ENCODE data around the gene ENDOD1. TPM values are rescaled to one million over a fixed set of nuclear protein-coding genes. Genes with fewer than 3 reads are reported as not detected.

The ENDOD1 gene
- total and polyA plus RNA-seq, 2 donors = 4.2 to 9.2 TPM

GRCh38 chr11:95150956-95151684, 61.5 kb downstream of the ENDOD1 start:
- Histone ChIP-seq H3K9me3 (ENCODE audit: control insufficient read depth in 2 of 2, insufficient read depth in 1 of 2, low read length in 1 of 2) (peaks cover 0 to 3% of the 10 kb centered on the region in 2 donors), H3K4me3 (ENCODE audit: low read length in 2 of 2) (peak overlapping the region; percentile 62 to 70), H3K4me1 (ENCODE audit: control insufficient read depth in 2 of 2, insufficient read depth in 2 of 2, low read length in 2 of 2) (peaks cover 14 to 23% of the 10 kb centered on the region in 2 donors), H3K27ac (ENCODE audit: low read depth in 1 of 2, low read length in 1 of 2) (peak overlapping the region; percentile 63 to 81), H3K36me3 (ENCODE audit: control insufficient read depth in 2 of 2, insufficient read depth in 2 of 2, low read length in 1 of 2) (no peaks in the 10 kb centered on the region), H3K27me3 (ENCODE audit: control insufficient read depth in 2 of 2, insufficient read depth in 1 of 2, low read length in 1 of 2) (peaks cover 3 to 17% of the 10 kb centered on the region in 2 donors)
- under 1% methylated on average over 55 of the region's 55 CpGs for WGBS
- peak; percentile 85 to 97 (median 91) for DNase-seq (ENCODE audit: low read depth in 6 of 9, low spot score in 9 of 9)

GRCh38 chr11:95152876-95153856, 63.5 kb downstream of the ENDOD1 start:
- Histone ChIP-seq H3K27me3 (ENCODE audit: control insufficient read depth in 2 of 2, insufficient read depth in 1 of 2, low read length in 1 of 2) (peaks cover 3 to 17% of the 10 kb centered on the region in 2 donors), H3K4me1 (ENCODE audit: control insufficient read depth in 2 of 2, insufficient read depth in 2 of 2, low read length in 2 of 2) (peaks cover 14 to 23% of the 10 kb centered on the region in 2 donors), H3K27ac (ENCODE audit: low read depth in 1 of 2, low read length in 1 of 2) (peak overlapping the region in 1 of 2 donors; percentile 68), H3K36me3 (ENCODE audit: control insufficient read depth in 2 of 2, insufficient read depth in 2 of 2, low read length in 1 of 2) (no peaks in the 10 kb centered on the region), H3K4me3 (ENCODE audit: low read length in 2 of 2) (peak overlapping the region in 1 of 2 donors; percentile 49), H3K9me3 (ENCODE audit: control insufficient read depth in 2 of 2, insufficient read depth in 1 of 2, low read length in 1 of 2) (peaks cover 0 to 3% of the 10 kb centered on the region in 2 donors)
- DNase-seq (ENCODE audit: low read depth in 6 of 9, low spot score in 9 of 9) = peak in 1 of 9 donors; percentile 29
- WGBS = 14% methylated on average over 10 of the region's 10 CpGs

GRCh38 chr11:95153857-95154246, 64.2 kb downstream of the ENDOD1 start:
- no peak overlapping the region for H3K27ac ChIP-seq (ENCODE audit: low read depth in 1 of 2, low read length in 1 of 2)
- peaks cover 3 to 17% of the 10 kb centered on the region in 2 donors for H3K27me3 ChIP-seq (ENCODE audit: control insufficient read depth in 2 of 2, insufficient read depth in 1 of 2, low read length in 1 of 2)
- H3K36me3 ChIP-seq (ENCODE audit: control insufficient read depth in 2 of 2, insufficient read depth in 2 of 2, low read length in 1 of 2) = no peaks in the 10 kb centered on the region
- no peak overlapping the region for H3K4me3 ChIP-seq (ENCODE audit: low read length in 2 of 2)
- 89% methylated on average over 1 of the region's 1 CpG for WGBS
- peaks cover 14 to 23% of the 10 kb centered on the region in 2 donors for H3K4me1 ChIP-seq (ENCODE audit: control insufficient read depth in 2 of 2, insufficient read depth in 2 of 2, low read length in 2 of 2)
- DNase-seq (ENCODE audit: low read depth in 6 of 9, low spot score in 9 of 9) = no peak
- peaks cover 0 to 3% of the 10 kb centered on the region in 2 donors for H3K9me3 ChIP-seq (ENCODE audit: control insufficient read depth in 2 of 2, insufficient read depth in 1 of 2, low read length in 1 of 2)

- peak in 8 of 9 donors; percentile 32 to 83 (median 58) for DNase-seq (ENCODE audit: low read depth in 6 of 9, low spot score in 9 of 9)
- H3K36me3 ChIP-seq (ENCODE audit: control insufficient read depth in 2 of 2, insufficient read depth in 2 of 2, low read length in 1 of 2) = no peaks in the 10 kb centered on the region
- H3K9me3 ChIP-seq (ENCODE audit: control insufficient read depth in 2 of 2, insufficient read depth in 1 of 2, low read length in 1 of 2) = peaks cover 0 to 3% of the 10 kb centered on the region in 2 donors
- H3K27me3 ChIP-seq (ENCODE audit: control insufficient read depth in 2 of 2, insufficient read depth in 1 of 2, low read length in 1 of 2) = peaks cover 3 to 17% of the 10 kb centered on the region in 2 donors
- H3K27ac ChIP-seq (ENCODE audit: low read depth in 1 of 2, low read length in 1 of 2) = no peak overlapping the region
- no peak overlapping the region for H3K4me3 ChIP-seq (ENCODE audit: low read length in 2 of 2)
- peaks cover 14 to 23% of the 10 kb centered on the region in 2 donors for H3K4me1 ChIP-seq (ENCODE audit: control insufficient read depth in 2 of 2, insufficient read depth in 2 of 2, low read length in 2 of 2)
These were observed 64.9 kb downstream of the ENDOD1 start for GRCh38 chr11:95154514-95154913.

GRCh38 chr11:95155385-95155784, 65.7 kb downstream of the ENDOD1 start:
- no peak for DNase-seq (ENCODE audit: low read depth in 6 of 9, low spot score in 9 of 9)
- H3K9me3 ChIP-seq (ENCODE audit: control insufficient read depth in 2 of 2, insufficient read depth in 1 of 2, low read length in 1 of 2) = no peaks in the 10 kb centered on the region
- no peak overlapping the region for H3K27ac ChIP-seq (ENCODE audit: low read depth in 1 of 2, low read length in 1 of 2)
- peaks cover 14% of the 10 kb centered on the region in 2 donors for H3K4me1 ChIP-seq (ENCODE audit: control insufficient read depth in 2 of 2, insufficient read depth in 2 of 2, low read length in 2 of 2)
- no peak overlapping the region for H3K4me3 ChIP-seq (ENCODE audit: low read length in 2 of 2)
- WGBS = 97% methylated on average over 4 of the region's 4 CpGs
- no peaks in the 10 kb centered on the region for H3K36me3 ChIP-seq (ENCODE audit: control insufficient read depth in 2 of 2, insufficient read depth in 2 of 2, low read length in 1 of 2)
- peaks cover 0 to 8% of the 10 kb centered on the region in 2 donors for H3K27me3 ChIP-seq (ENCODE audit: control insufficient read depth in 2 of 2, insufficient read depth in 1 of 2, low read length in 1 of 2)

GRCh38 chr11:95156133-95156721, 66.6 kb downstream of the ENDOD1 start:
- Histone ChIP-seq H3K36me3 (ENCODE audit: control insufficient read depth in 2 of 2, insufficient read depth in 2 of 2, low read length in 1 of 2) (no peaks in the 10 kb centered on the region), H3K27ac (ENCODE audit: low read depth in 1 of 2, low read length in 1 of 2) (no peak overlapping the region), H3K9me3 (ENCODE audit: control insufficient read depth in 2 of 2, insufficient read depth in 1 of 2, low read length in 1 of 2) (no peaks in the 10 kb centered on the region), H3K4me3 (ENCODE audit: low read length in 2 of 2) (no peak overlapping the region), H3K27me3 (ENCODE audit: control insufficient read depth in 2 of 2, insufficient read depth in 1 of 2, low read length in 1 of 2) (no peaks in the 10 kb centered on the region), H3K4me1 (ENCODE audit: control insufficient read depth in 2 of 2, insufficient read depth in 2 of 2, low read length in 2 of 2) (peaks cover 6 to 14% of the 10 kb centered on the region in 2 donors)
- no peak for DNase-seq (ENCODE audit: low read depth in 6 of 9, low spot score in 9 of 9)
- 80% methylated on average over 5 of the region's 5 CpGs for WGBS

GRCh38 chr11:95156916-95157541, 67.4 kb downstream of the ENDOD1 start:
- H3K27ac ChIP-seq (ENCODE audit: low read depth in 1 of 2, low read length in 1 of 2) = peak overlapping the region in 1 of 2 donors; percentile 33
- H3K27me3 ChIP-seq (ENCODE audit: control insufficient read depth in 2 of 2, insufficient read depth in 1 of 2, low read length in 1 of 2) = no peaks in the 10 kb centered on the region
- peaks cover under 1 to 14% of the 10 kb centered on the region in 2 donors for H3K4me1 ChIP-seq (ENCODE audit: control insufficient read depth in 2 of 2, insufficient read depth in 2 of 2, low read length in 2 of 2)
- no peaks in the 10 kb centered on the region for H3K36me3 ChIP-seq (ENCODE audit: control insufficient read depth in 2 of 2, insufficient read depth in 2 of 2, low read length in 1 of 2)
- 94% methylated on average over 7 of the region's 7 CpGs for WGBS
- DNase-seq (ENCODE audit: low read depth in 6 of 9, low spot score in 9 of 9) = no peak
- H3K4me3 ChIP-seq (ENCODE audit: low read length in 2 of 2) = no peak overlapping the region
- H3K9me3 ChIP-seq (ENCODE audit: control insufficient read depth in 2 of 2, insufficient read depth in 1 of 2, low read length in 1 of 2) = no peaks in the 10 kb centered on the region

GRCh38 chr11:95157824-95158223, 68.2 kb downstream of the ENDOD1 start:
- H3K4me3 ChIP-seq (ENCODE audit: low read length in 2 of 2) = no peak overlapping the region
- H3K27me3 ChIP-seq (ENCODE audit: control insufficient read depth in 2 of 2, insufficient read depth in 1 of 2, low read length in 1 of 2) = no peaks in the 10 kb centered on the region
- no peaks in the 10 kb centered on the region for H3K36me3 ChIP-seq (ENCODE audit: control insufficient read depth in 2 of 2, insufficient read depth in 2 of 2, low read length in 1 of 2)
- 87% methylated on average over 1 of the region's 1 CpG for WGBS
- DNase-seq (ENCODE audit: low read depth in 6 of 9, low spot score in 9 of 9) = no peak
- H3K27ac ChIP-seq (ENCODE audit: low read depth in 1 of 2, low read length in 1 of 2) = peak overlapping the region in 1 of 2 donors; percentile 59
- H3K9me3 ChIP-seq (ENCODE audit: control insufficient read depth in 2 of 2, insufficient read depth in 1 of 2, low read length in 1 of 2) = no peaks in the 10 kb centered on the region
- H3K4me1 ChIP-seq (ENCODE audit: control insufficient read depth in 2 of 2, insufficient read depth in 2 of 2, low read length in 2 of 2) = peaks cover 0 to 12% of the 10 kb centered on the region in 2 donors
